GM18505 (cell line): ENCODE results near the gene BTRC.

Experiments used
- ATAC-seq: cut with Tn5 transposase; IDR thresholded peaks from one replicate; pipeline ENCODE4 v1.9.1; 2021; ENCODE audit not compliant: unreplicated experiment
- POLR2A ChIP-seq: IDR thresholded peaks from 4 replicates; pipeline ENCODE4 v1.6.1; 2011; ENCODE audit warnings: borderline replicate concordance; ENCODE audit not compliant: insufficient read depth, insufficient read length; ENCODE audit errors: extremely low read depth

BTRC gene

DNA sequence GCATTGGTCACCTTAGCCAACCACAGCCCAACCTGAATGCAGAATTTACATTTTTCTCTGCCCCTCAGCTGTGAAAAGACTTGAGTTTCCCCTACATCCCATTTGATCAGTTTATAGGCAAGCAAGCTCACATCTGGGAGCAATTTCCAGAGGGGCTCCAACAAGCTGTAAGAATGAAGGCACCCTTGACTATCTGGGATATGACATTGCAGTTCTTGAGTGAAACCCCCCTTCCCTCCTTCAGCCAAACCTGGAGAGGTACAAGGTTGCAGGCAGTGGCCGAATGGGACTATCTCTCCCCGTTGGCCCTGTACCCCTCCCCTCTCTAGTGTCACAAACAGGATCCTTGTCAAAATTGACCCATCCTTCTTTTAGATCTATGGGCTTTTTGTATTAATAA lies 203.6 kb downstream of the BTRC start:
- TF ChIP-seq POLR2A = no peak
- ATAC-seq = no peak

DNA sequence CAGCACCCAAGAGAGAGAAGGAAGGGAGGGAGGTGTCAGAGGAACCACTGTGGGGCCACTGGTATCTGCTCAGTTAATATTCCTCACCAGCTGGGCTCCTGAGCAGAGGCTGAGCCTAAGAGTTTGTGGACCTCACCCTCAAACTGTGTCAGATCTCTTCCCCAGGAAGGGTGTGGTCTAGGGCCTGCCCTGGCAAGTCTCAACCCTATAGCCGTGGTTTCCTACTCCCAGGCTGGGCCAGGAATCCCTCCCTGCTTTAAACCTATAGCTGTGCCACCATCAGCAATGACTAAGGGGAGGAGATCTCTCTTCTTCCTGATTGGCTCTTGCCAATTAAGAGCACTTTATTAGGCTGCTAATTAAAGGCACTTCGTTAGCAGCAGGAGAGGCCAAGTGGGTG lies 204.2 kb downstream of the BTRC start:
- ATAC-seq = no peak
- no peak for TF ChIP-seq POLR2A

DNA sequence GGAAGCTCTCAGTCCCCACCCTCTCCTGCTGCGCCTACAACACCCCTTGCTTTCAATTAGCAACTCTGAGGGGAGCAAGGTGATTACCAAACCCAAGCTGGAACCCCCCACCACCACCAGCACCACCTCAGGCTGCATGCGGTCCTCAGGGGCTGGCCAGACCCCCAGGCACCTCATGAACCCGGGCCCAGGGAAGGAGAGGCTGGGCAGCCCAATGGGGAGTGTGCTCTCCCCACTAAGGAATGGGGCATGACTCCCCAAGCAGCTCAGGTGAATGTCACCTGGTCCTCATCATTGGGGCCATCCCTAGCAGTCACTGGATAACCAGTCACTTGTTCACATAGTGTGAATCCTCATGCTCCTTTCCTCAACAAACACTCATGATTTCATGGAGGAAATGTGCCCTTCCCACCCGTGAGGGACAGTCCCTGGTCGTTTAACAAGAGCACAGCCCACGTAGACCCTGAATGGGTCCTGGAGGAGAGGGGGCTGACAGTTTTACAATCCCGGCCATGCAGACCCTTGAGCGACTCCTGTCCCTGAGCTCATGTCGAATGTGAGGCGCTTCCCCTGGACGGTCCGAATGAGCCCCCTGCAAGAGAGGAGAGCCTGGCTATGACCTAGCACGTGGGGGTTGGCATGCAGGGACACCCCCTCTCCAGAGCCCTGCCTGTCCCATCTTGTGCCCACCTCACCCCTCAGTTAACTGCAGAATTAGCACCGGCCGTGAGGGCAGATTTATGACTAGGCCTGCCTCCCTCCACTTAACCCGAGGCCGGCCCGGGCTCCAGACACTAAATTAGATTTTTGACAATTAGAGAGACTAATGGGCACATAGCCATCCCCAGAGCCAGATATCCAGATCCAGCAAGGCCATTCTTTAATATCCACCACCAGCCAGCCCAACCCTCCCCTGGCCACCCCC lies 205.0 kb downstream of the BTRC start:
- no peak for TF ChIP-seq POLR2A
- ATAC-seq = no peak

DNA sequence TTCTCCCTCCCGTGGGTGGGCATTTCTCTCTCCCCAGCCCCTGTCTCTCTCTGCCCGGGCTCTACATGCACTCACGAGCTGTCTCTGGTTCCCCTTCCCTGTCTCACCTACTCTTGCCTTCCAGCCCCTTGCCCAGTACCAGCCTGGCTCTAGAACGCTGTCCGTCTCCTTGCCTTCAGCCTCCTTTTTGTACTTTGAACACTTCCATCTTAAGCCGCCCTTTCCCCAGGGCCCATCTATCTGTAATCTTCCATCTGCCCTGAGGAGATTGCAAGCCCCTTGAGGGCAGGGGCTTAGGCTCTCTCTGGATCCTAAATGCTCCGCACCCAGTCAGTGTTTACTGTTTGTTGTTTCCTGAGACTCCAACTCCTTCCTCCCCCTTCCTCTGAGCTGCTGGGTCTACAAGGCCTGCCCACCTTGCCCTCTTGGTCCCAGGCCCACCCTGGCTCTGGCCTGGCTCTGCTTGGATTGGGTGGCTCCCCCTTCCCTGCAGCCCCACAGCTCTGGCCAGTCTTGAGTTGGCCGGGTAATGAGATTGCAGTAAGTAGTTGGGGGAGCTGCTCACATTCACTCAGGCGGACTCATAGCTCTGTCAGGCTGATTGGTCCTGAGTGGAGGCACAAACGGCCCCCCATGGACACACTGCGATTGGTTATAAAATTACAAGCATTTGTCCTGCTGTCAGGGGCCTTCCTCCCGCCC lies 205.8 kb downstream of the BTRC start:
- no peak for TF ChIP-seq POLR2A
- ATAC-seq = no peak

DNA sequence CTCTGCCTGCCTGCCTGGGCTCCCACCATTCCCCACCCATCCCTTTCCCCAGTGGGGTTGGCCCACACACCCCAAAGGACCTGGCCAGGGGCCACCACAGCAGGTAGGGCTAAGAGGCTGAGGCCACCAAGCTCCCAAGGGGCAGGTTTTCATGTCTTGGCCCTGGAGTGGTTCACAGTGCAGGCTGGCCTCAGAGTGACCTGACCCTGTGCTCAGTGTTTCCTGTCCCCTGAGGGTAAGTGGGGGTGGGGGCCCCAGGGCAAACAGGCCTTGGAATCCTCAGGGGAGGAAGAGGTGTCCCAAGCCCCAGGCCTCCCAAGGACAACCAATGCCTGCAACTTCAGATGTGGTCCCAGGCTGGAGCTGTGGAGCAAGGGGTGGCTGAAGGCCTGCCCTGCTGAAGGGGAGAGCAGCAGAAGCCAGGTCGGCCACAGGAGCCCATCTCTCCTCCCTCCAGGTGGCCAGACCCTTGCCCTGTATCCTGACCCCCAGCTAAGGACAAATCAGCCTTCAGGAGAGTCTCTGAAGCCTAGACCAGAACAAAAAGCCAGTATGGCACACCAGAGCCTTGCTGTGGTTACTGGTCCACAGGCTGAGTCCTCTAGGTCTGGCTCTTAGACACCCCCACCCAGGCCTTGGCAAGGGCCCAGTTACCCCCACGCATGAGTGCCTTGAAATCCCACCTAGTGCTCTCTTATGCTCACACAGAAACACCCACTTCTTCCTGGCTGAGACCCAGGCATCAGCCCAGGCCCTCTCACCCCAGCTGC lies 206.5 kb downstream of the BTRC start:
- no peak for TF ChIP-seq POLR2A
- no peak for ATAC-seq

DNA sequence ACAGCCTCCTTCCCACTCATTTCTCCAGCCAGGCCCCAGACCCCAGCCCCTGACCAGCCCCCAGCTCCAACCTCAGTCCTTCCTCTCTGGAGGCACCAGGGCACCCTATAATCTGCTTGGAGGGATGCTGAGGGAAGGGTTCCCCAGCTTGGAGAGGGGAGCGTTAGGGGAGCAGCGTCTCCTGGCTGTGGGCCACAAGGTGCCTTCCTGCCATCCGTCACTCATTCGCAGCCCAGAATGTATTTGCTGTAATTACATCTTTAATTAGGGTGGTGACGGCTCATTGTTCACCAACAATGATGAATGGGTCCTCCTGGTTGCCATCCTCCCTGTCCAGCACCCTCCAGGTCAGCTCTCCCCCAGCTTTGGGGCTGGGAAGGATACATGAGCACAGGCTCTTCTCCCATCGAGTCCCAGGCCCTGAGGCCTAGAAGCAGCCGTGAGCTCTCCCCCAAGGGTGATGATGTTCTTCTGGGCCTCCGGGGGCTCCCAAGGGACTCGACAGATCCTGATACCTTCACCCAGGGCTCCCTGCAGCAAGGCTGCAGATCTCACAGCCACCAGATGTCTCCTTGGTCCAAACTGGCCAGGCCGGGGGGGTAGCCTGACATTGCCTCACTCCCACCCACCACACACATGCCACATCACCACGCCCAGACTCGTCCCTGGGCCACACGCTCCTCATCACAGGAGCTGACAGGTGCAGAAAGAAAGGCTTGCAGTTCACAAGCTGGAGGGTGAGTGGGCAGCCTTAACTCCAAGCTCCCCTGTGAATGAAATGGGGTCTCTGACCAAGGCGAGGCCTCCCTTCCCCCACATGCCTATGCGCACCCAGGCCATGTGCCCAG lies 207.3 kb downstream of the BTRC start:
- no peak for ATAC-seq
- no peak for TF ChIP-seq POLR2A

DNA sequence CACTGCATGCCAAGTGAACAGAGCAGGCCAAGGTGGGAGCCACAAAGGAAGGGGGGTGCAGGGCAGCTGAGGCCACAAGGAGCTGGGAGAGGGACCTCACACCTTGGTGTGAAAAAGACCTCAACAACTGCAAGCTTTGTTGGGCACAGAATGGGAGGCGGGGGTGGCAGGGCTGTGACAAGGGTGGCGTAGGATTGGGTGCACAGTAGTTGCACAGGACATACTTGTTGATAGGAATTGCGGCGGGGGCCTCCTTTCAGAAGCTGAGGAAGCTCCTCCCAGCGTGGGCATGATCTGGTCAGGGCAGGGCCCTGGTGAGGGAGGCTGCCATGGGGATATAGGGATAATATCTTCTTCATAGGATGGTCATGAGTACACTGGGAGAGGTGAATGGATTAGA lies 208.3 kb downstream of the BTRC start:
- no peak for ATAC-seq
- TF ChIP-seq POLR2A = no peak

DNA sequence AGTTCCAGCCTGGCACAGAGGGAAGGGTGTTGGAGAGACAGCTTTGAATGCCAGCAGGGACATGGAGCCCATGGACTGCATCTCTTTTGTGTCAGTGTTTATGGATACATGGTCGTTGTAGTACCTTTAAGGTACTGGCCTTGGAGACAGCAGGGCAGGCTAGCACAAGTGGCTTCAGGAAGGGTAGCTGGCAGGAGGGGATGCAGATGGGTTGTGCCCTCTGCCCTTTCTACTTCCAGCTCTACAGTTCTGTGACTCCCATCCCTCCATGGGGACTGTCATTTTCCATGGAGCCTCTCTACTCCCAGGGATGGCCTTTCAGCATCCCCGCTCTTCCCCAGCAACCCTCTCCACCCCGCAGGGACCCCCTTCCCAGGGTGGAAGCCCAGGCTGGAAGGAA lies 209.0 kb downstream of the BTRC start:
- ATAC-seq = no peak
- TF ChIP-seq POLR2A = no peak

DNA sequence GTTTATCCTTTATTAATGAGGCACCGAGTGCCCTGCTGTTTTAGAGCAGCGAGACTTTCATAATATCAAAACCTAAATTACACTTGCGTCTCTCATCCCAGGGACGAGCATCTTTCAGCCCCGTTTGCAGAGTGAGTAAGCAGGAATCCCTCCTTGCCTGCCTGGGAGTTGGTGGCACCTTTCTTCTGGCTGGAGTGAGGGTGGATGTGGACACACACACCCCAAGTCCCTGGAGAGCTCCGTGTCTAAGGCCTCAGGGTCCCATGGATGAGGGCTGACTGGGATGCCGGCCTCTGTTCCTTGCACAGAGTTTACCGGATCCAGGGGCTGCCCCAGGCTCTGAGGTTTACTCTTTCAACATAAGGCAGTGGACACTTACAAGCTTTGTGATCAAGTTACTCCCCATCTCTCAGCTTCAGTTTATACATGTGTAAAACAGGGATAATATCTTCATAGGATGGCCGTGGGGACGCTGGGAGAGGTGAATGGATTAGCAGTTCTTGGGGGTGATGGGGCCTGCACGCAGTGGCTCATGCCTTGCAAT lies 209.6 kb downstream of the BTRC start:
- no peak for TF ChIP-seq POLR2A
- no peak for ATAC-seq

DNA sequence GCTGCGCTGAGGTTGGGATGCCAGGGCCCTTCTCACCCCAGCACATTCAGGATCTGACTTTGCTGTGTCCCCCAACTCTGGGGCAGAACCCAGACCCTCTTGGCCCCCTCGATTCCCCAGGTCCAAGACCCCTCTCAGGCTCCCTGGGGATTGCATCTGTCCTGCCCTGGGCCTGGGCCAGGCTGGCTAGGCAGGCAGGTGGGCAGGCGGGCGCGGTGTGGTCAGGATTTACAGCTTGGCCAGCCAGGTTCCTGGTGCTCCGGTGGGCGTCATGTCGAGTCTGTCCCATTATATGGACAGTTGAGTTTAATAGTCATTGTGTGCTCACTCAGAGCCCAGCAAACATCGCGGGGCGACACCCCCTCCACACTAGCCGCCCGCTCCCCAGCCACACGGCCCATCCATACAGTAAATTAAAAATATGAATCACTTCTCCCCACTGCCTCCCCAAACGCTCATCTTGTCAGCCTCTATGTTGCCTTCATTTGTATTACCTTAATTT lies 210.6 kb downstream of the BTRC start:
- ATAC-seq = no peak
- no peak for TF ChIP-seq POLR2A

DNA sequence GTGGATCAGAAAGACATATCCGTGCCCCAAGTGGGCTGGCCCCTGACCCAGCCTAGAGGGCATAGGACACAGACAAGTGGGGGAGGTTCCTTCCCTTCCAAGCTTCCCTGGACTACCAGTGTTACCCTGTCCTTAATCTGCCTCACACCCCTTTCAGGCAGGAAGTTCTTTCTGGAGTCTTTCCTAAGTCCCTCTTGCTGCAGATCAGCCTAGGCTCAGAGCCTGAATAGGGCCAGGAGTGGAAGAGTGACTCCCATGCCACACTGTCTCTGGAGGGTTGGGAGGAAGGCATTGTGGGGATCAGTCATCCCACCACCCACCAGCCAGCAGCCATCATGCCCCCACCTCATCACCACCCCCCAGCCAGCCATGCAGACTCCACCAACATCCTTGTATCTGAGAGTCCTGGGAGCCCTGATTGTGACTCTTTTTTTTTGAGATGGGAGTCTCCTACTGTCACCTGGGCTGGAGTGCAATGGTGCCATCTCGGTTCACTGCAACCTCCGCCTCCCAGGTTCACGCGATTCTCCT lies 211.5 kb downstream of the BTRC start:
- no peak for ATAC-seq
- no peak for TF ChIP-seq POLR2A

DNA sequence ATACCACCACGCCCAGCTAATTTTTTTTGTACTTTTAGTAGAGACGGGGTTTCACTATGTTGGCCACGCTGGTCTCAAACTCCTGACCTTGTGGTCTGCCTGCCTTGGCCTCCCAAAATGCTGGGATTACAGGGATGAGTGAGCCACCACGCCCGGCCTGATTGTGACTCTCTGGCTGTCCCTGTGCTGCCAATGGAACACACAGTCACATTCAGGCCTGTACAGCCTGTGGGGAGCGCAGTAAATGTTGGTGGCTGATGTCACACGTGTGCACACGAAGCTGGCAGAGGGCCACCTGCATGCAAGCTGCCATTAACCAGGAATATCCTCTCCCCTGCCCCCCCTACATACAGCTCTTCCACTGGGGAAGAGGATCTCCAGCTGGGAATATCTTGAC lies 212.0 kb downstream of the BTRC start:
- TF ChIP-seq POLR2A = no peak
- ATAC-seq = no peak
